Suprapubic skin (tissue), 4 donors: ENCODE data around the gene FH.

Source experiments
- CTCF ChIP-seq, 2 donors: fragments of 200-600 bp in 1 of 2; fragments of 450-650 bp in 1 of 2; sonication (generic) in 1 of 2; IDR thresholded peaks; one replicate each; pipeline ENCODE4 v1.5.1; 2016 to 2019; ENCODE audit warnings: antibody characterized with exemption in 2 of 2, mild to moderate bottlenecking in 1 of 2, moderate library complexity in 1 of 2
- EP300 ChIP-seq: sonication (generic); formaldehyde crosslinking; IDR thresholded peaks from one replicate; pipeline ENCODE4 v1.6.1; 2017; ENCODE audit warnings: antibody characterized with exemption
- POLR2AphosphoS5 ChIP-seq, 3 donors: sonication (generic); formaldehyde crosslinking; IDR thresholded peaks; one replicate each; pipeline ENCODE4 v1.6.1; 2017; ENCODE audit warnings: antibody characterized with exemption in 3 of 3

GRCh38 chr1:241456743-241457142 is 62.8 kb downstream of the FH start:
- TF ChIP-seq EP300 (no peak), CTCF (IDR thresholded peaks at IDR 0.05) (no peak), POLR2AphosphoS5 (IDR thresholded peaks at IDR 0.05) (no peak)
